Left ventricle myocardium inferior (tissue), 1 donor: ENCODE results near the gene KCNH2. TPM values are rescaled to one million over a fixed set of nuclear protein-coding genes. Genes with fewer than 3 reads are reported as not detected.

Experiments
- DNase-seq: peaks from one replicate; pipeline ENCODE4 v3.0.0-alpha.2; 2020
- H3K27ac ChIP-seq: fragments of 200-600 bp; replicated peaks from 2 replicates; pipeline ENCODE4 v1.8.0; 2021
- H3K27me3 ChIP-seq: fragments of 200-600 bp; 2 replicates; pipeline ENCODE4 v1.8.0; 2021; ENCODE audit warnings: low read depth
- H3K36me3 ChIP-seq: fragments of 200-600 bp; 2 replicates; pipeline ENCODE4 v1.8.0; 2021
- H3K4me1 ChIP-seq: fragments of 200-600 bp; 2 replicates; pipeline ENCODE4 v1.8.0; 2021
- H3K4me3 ChIP-seq: fragments of 200-600 bp; 2 replicates; pipeline ENCODE4 v1.8.0; 2021; ENCODE audit warnings: mild to moderate bottlenecking, moderate library complexity
- H3K9me3 ChIP-seq: fragments of 200-600 bp; replicated peaks from 2 replicates; pipeline ENCODE4 v1.8.0; 2021
- CTCF ChIP-seq: fragments of 200-600 bp; IDR thresholded peaks from 2 replicates; pipeline ENCODE4 v1.8.0; 2021; ENCODE audit warnings: antibody characterized with exemption, mild to moderate bottlenecking, borderline replicate concordance
- intact Hi-C: fragments of 100-400 bp; cut with micrococcal nuclease; formaldehyde crosslinking; loops from one replicate; pipeline ENCODE4 v1.11.0; 2022
- total RNA-seq: library from RNA; stranded (reverse); fragmentation: NEBNext Ultra II Directional; extraction: Animal tissue kit (Norgen Biotek cat#: 25700); gene quantifications from one replicate; pipeline ENCODE4 v1.2.1, GENCODE V29; 2021
- donor health status: DM: no; HTN: yes; CAD: no; lungs with severe emphysema.

Gene KCNH2
- total RNA-seq, 1 donor from 2014 or later, result 94.1 TPM

GRCh38 chr7:150909200-150909995 is 68.7 kb downstream of the KCNH2 start:
- H3K4me3 ChIP-seq, result no peak overlapping the region
- TF ChIP-seq CTCF, result no peak
- H3K27ac ChIP-seq, result no peak overlapping the region
- peaks cover 7% of the 10 kb centered on the region for H3K27me3 ChIP-seq
- intact Hi-C loops, result no loop called here
- DNase-seq, result no peak
- no peaks in the 10 kb centered on the region for H3K36me3 ChIP-seq
- peaks cover 1% of the 10 kb centered on the region for H3K4me1 ChIP-seq
- no peaks in the 10 kb centered on the region for H3K9me3 ChIP-seq

GRCh38 chr7:150908173-150908572 is 69.9 kb downstream of the KCNH2 start:
- no peak overlapping the region for H3K4me3 ChIP-seq
- intact Hi-C loops, result no loop called here
- H3K9me3 ChIP-seq, result no peaks in the 10 kb centered on the region
- no peak for DNase-seq
- H3K27ac ChIP-seq, result no peak overlapping the region
- no peak for TF ChIP-seq CTCF
- H3K36me3 ChIP-seq, result no peaks in the 10 kb centered on the region
- H3K27me3 ChIP-seq, result peaks cover 14% of the 10 kb centered on the region
- peaks cover 12% of the 10 kb centered on the region for H3K4me1 ChIP-seq

- Histone ChIP-seq H3K9me3 (no peaks in the 10 kb centered on the region), H3K36me3 (no peaks in the 10 kb centered on the region), H3K27me3 (peaks cover 43% of the 10 kb centered on the region), H3K4me3 (no peak overlapping the region), H3K27ac (peak overlapping the region; percentile 79), H3K4me1 (peaks cover 36% of the 10 kb centered on the region)
- no peak for DNase-seq
- intact Hi-C loops, result no loop called here
- no peak for TF ChIP-seq CTCF
Measured at GRCh38 chr7:150904011-150904909, 73.9 kb downstream of the KCNH2 start.

- intact Hi-C loops, result no loop called here
- DNase-seq, result peak; percentile 82
Measured at GRCh38 chr7:150903606-150904005, 74.5 kb downstream of the KCNH2 start.

More at GRCh38 chr7:150903606-150904005, 74.5 kb downstream of the KCNH2 start:
- Histone ChIP-seq H3K4me3 (no peak overlapping the region), H3K27ac (peak overlapping the region; percentile 79), H3K36me3 (no peaks in the 10 kb centered on the region), H3K4me1 (peaks cover 36% of the 10 kb centered on the region), H3K9me3 (no peaks in the 10 kb centered on the region), H3K27me3 (peaks cover 49% of the 10 kb centered on the region)
- no peak for TF ChIP-seq CTCF
